H9 (cell line): ENCODE measurements around the gene PYHIN1. TPM values are rescaled to one million over a fixed set of nuclear protein-coding genes. Genes with fewer than 3 reads are reported as not detected.
"Not testable (repeated sequence)": the region's sequence is repeated elsewhere in the genome, so short reads cannot be mapped to it uniquely, and the experiment has no call there.

Source experiments
- DNase-seq: peaks from one replicate; pipeline ENCODE4 v3.0.0-alpha.2; 2017
- H2AFZ ChIP-seq: one replicate; pipeline ENCODE4 v1.6.1; 2013; ENCODE audit warnings: mild to moderate bottlenecking, low read length, control low read depth, moderate library complexity
- H2AK5ac ChIP-seq: 2 replicates; pipeline ENCODE4 v1.6.1; 2013; ENCODE audit warnings: low read length, control low read depth, mixed read lengths; ENCODE audit not compliant: insufficient read length
- H2BK120ac ChIP-seq: one replicate; pipeline ENCODE4 v1.6.1; 2013; ENCODE audit warnings: low read depth, mild to moderate bottlenecking, low read length, control low read depth, inconsistent platforms; ENCODE audit not compliant: poor library complexity, severe bottlenecking
- H2BK12ac ChIP-seq: 2 replicates; pipeline ENCODE4 v1.6.1; 2013; ENCODE audit warnings: low read length, control low read depth, mixed read lengths, low read depth; ENCODE audit not compliant: insufficient read length
- H2BK15ac ChIP-seq: 2 replicates; pipeline ENCODE4 v1.6.1; 2013; ENCODE audit warnings: low read depth, low read length, control low read depth
- H2BK20ac ChIP-seq: one replicate; pipeline ENCODE4 v1.6.1; 2013; ENCODE audit warnings: low read depth, mild to moderate bottlenecking, low read length, control low read depth, inconsistent platforms; ENCODE audit not compliant: poor library complexity, severe bottlenecking
- H2BK5ac ChIP-seq: 2 replicates; pipeline ENCODE4 v1.6.1; 2013; ENCODE audit warnings: low read length, control low read depth, mixed read lengths; ENCODE audit not compliant: insufficient read length
- H3K14ac ChIP-seq: 2 replicates; pipeline ENCODE4 v1.6.1; 2013; ENCODE audit warnings: low read length, control low read depth; ENCODE audit not compliant: insufficient read depth
- H3K18ac ChIP-seq: 2 replicates; pipeline ENCODE4 v1.6.1; 2013; ENCODE audit warnings: low read depth, mild to moderate bottlenecking, mixed read lengths, low read length, control low read depth; ENCODE audit not compliant: insufficient read length
- H3K23ac ChIP-seq: 2 replicates; pipeline ENCODE4 v1.6.1; 2013; ENCODE audit warnings: low read length, control low read depth, mixed read lengths, low read depth; ENCODE audit not compliant: insufficient read length
- H3K23me2 ChIP-seq: 2 replicates; pipeline ENCODE4 v1.6.1; 2013; ENCODE audit warnings: low read depth, mild to moderate bottlenecking, mixed read lengths, low read length, control low read depth; ENCODE audit not compliant: insufficient read length, poor library complexity, severe bottlenecking
- H3K27ac ChIP-seq: 2 replicates; pipeline ENCODE4 v1.5.1; 2013; ENCODE audit warnings: low read length, control low read depth, mixed read lengths, low read depth; ENCODE audit not compliant: insufficient read length
- H3K27me3 ChIP-seq: 2 replicates; pipeline ENCODE4 v1.6.1; 2013; ENCODE audit warnings: low read length, control low read depth, inconsistent platforms; ENCODE audit not compliant: insufficient read depth
- H3K4ac ChIP-seq: 2 replicates; pipeline ENCODE4 v1.6.1; 2013; ENCODE audit warnings: low read depth, mild to moderate bottlenecking, control low read depth, inconsistent platforms, low read length, moderate library complexity
- H3K4me1 ChIP-seq: 2 replicates; pipeline ENCODE4 v1.6.1; 2013; ENCODE audit warnings: low read length, control low read depth, inconsistent platforms; ENCODE audit not compliant: insufficient read depth
- H3K4me2 ChIP-seq: 2 replicates; pipeline ENCODE4 v1.6.1; 2013; ENCODE audit warnings: low read length, control low read depth, mixed read lengths; ENCODE audit not compliant: insufficient read length, insufficient read depth
- H3K56ac ChIP-seq: 2 replicates; pipeline ENCODE4 v1.6.1; 2013; ENCODE audit warnings: low read depth, mild to moderate bottlenecking, mixed read lengths, low read length, control low read depth; ENCODE audit not compliant: insufficient read length
- H3K79me1 ChIP-seq: 2 replicates; pipeline ENCODE4 v1.6.1; 2013; ENCODE audit warnings: low read depth, mild to moderate bottlenecking, moderate library complexity, low read length, control low read depth, inconsistent platforms; ENCODE audit not compliant: insufficient read depth, poor library complexity, severe bottlenecking
- H3K79me2 ChIP-seq: 2 replicates; pipeline ENCODE4 v1.6.1; 2013; ENCODE audit warnings: low read length, control low read depth, inconsistent platforms; ENCODE audit not compliant: insufficient read depth
- H3K9ac ChIP-seq: 2 replicates; pipeline ENCODE4 v1.6.1; 2013; ENCODE audit warnings: low read length, control low read depth, mixed read lengths; ENCODE audit not compliant: insufficient read length; ENCODE audit errors: extremely low read depth
- H3K9me3 ChIP-seq: one replicate; pipeline ENCODE4 v1.6.1; 2013; ENCODE audit warnings: low read depth, low read length, inconsistent platforms; ENCODE audit not compliant: control insufficient read depth
- H3T11ph ChIP-seq: one replicate; pipeline ENCODE4 v1.6.1; 2013; ENCODE audit warnings: mild to moderate bottlenecking, low read length, control low read depth, inconsistent platforms
- H4K20me1 ChIP-seq: one replicate; pipeline ENCODE4 v1.6.1; 2013; ENCODE audit not compliant: control insufficient read depth, insufficient read length, insufficient read depth
- H4K5ac ChIP-seq: 2 replicates; pipeline ENCODE4 v1.6.1; 2013; ENCODE audit warnings: low read depth, mild to moderate bottlenecking, mixed read lengths, low read length, control low read depth; ENCODE audit not compliant: insufficient read length
- H4K8ac ChIP-seq: replicated peaks from 2 replicates; pipeline ENCODE4 v1.6.1; 2013; ENCODE audit warnings: low read length, control low read depth, mixed read lengths, low read depth; ENCODE audit not compliant: insufficient read length
- H4K91ac ChIP-seq: 2 replicates; pipeline ENCODE4 v1.6.1; 2013; ENCODE audit warnings: low read depth, mild to moderate bottlenecking, moderate library complexity, mixed read lengths, low read length, control low read depth; ENCODE audit not compliant: insufficient read length
- H3K27ac Mint-ChIP-seq, 3 experiments: 2 replicates in 2 of 3; 3 replicates in 1 of 3; pipeline ENCODE4 v1.8.0; 2020 to 2021; ENCODE audit warnings: mixed read lengths in 3 of 3, mild to moderate bottlenecking in 1 of 3, moderate library complexity in 1 of 3
- H3K27me3 Mint-ChIP-seq: 2 replicates; pipeline ENCODE4 v1.8.0; 2021; ENCODE audit warnings: low read depth, mild to moderate bottlenecking, moderate library complexity, mixed read lengths
- H3K36me3 Mint-ChIP-seq, 3 experiments: 2 replicates in 2 of 3; 3 replicates in 1 of 3; pipeline ENCODE4 v1.8.0; 2020 to 2021; ENCODE audit warnings: low read depth in 3 of 3, mixed read lengths in 3 of 3; ENCODE audit not compliant: insufficient read depth in 1 of 3
- H3K4me1 Mint-ChIP-seq, 2 experiments: 2 replicates each; pipeline ENCODE4 v1.8.0; 2020; ENCODE audit warnings: mixed read lengths in 2 of 2
- H3K4me3 Mint-ChIP-seq, 2 experiments: 2 replicates in 1 of 2; 3 replicates in 1 of 2; pipeline ENCODE4 v1.8.0; 2020 to 2021; ENCODE audit warnings: mild to moderate bottlenecking in 2 of 2, mixed read lengths in 2 of 2, moderate library complexity in 1 of 2
- H3K9me3 Mint-ChIP-seq, 2 experiments: 2 replicates in 1 of 2; 3 replicates in 1 of 2; pipeline ENCODE4 v1.8.0; 2020; ENCODE audit warnings: mild to moderate bottlenecking in 2 of 2, mixed read lengths in 2 of 2, moderate library complexity in 1 of 2
- CTCF ChIP-seq: fragments of 200-600 bp; sonication (generic); conservative IDR thresholded peaks from 3 replicates; pipeline ENCODE4 v1.8.0; 2021; ENCODE audit warnings: antibody characterized with exemption, mild to moderate bottlenecking
- WGBS: extraction: QIAGEN DNeasy Blood & Tissue Kit; methylation state at CpG from one replicate; pipeline ENCODE4 v1.1.7; 2013; ENCODE audit warnings: missing lambda C conversion rate, low lambda C conversion rate, mixed read lengths; ENCODE audit not compliant: insufficient read length; ENCODE audit errors: extremely low coverage; 5-methylcytosine and 5-hydroxymethylcytosine counted together
- total RNA-seq: library from RNA; stranded (reverse); gene quantifications from 2 replicates; pipeline ENCODE4 v1.2.1, GENCODE V29; 2021

PYHIN1 gene
- total RNA-seq, 1 experiment from 2014 or later = not detected

- no peaks in the 10 kb centered on the region for H3K79me2 ChIP-seq
Measured at GRCh38 chr1:159010391-159010790, 79.0 kb downstream of the PYHIN1 start.

GRCh38 chr1:159011001-159011400 lies 79.6 kb downstream of the PYHIN1 start:
- not testable (repeated sequence) for H3K27me3 Mint-ChIP-seq, H2AK5ac ChIP-seq, H3K14ac ChIP-seq, H3K23ac ChIP-seq, H2BK5ac ChIP-seq, H3K9me3 ChIP-seq, H2AFZ ChIP-seq, H4K91ac ChIP-seq, H2BK120ac ChIP-seq, H3K27ac Mint-ChIP-seq, H3K79me1 ChIP-seq, H3K4me1 ChIP-seq, H3K27me3 ChIP-seq, H3K18ac ChIP-seq, H2BK20ac ChIP-seq, H3K4me2 ChIP-seq, H3K4ac ChIP-seq, H3K9ac ChIP-seq, H4K8ac ChIP-seq, H3K56ac ChIP-seq, H3T11ph ChIP-seq, H2BK15ac ChIP-seq, H3K27ac ChIP-seq, H3K9me3 Mint-ChIP-seq, H3K79me2 ChIP-seq, DNase-seq, H4K20me1 ChIP-seq, H2BK12ac ChIP-seq, H3K4me3 Mint-ChIP-seq, H3K23me2 ChIP-seq, H3K36me3 Mint-ChIP-seq, H4K5ac ChIP-seq
- peaks cover 36 to 39% of the 10 kb centered on the region in 2 experiments for H3K4me1 Mint-ChIP-seq
- WGBS = no CpG with 5 or more reads among the region's 9 CpGs

More at GRCh38 chr1:159010391-159010790, 79.0 kb downstream of the PYHIN1 start:
- no peak overlapping the region for H2BK20ac ChIP-seq
- peaks cover 7% of the 10 kb centered on the region; the same call in 1 of the 2 replicates for H3K4me1 ChIP-seq
- H3K4me2 ChIP-seq = no peak overlapping the region
- no CpG with 5 or more reads among the region's 5 CpGs for WGBS
- Mint-ChIP-seq H3K27ac (no peak overlapping the region), H3K9me3 (no peaks in the 10 kb centered on the region), H3K27me3 (peaks cover 3% of the 10 kb centered on the region; the same call in 1 of the 2 replicates), H3K4me1 (peaks cover 42 to 43% of the 10 kb centered on the region in 2 experiments), H3K36me3 (no peaks in the 10 kb centered on the region), H3K4me3 (no peak overlapping the region)
- no peak overlapping the region for H4K8ac ChIP-seq
- H3K23ac ChIP-seq = no peak overlapping the region
- H3T11ph ChIP-seq = no peak overlapping the region
- H2BK120ac ChIP-seq = no peak overlapping the region
- H4K91ac ChIP-seq = no peak overlapping the region
- no peak for DNase-seq
- H2BK5ac ChIP-seq = no peak overlapping the region
- H3K79me1 ChIP-seq = no peaks in the 10 kb centered on the region
- H3K18ac ChIP-seq = no peak overlapping the region
- no peak overlapping the region for H2BK12ac ChIP-seq
- no peak overlapping the region for H2BK15ac ChIP-seq
- no peak overlapping the region for H4K5ac ChIP-seq
- no peak overlapping the region for H3K4ac ChIP-seq
- H3K23me2 ChIP-seq = peaks cover 7% of the 10 kb centered on the region
- no peak overlapping the region for H3K14ac ChIP-seq
- no peak overlapping the region for H3K9ac ChIP-seq
- H3K9me3 ChIP-seq = no peaks in the 10 kb centered on the region
- TF ChIP-seq CTCF = no peak
- no peak overlapping the region for H2AFZ ChIP-seq
- H3K56ac ChIP-seq = no peak overlapping the region
- no peak overlapping the region for H2AK5ac ChIP-seq
- H3K27me3 ChIP-seq = peaks cover 13% of the 10 kb centered on the region; the same call in 1 of the 2 replicates
- no peaks in the 10 kb centered on the region for H4K20me1 ChIP-seq
- H3K27ac ChIP-seq = no peak overlapping the region
